ENCODE data around the gene GLS.

The GLS gene

DNA sequence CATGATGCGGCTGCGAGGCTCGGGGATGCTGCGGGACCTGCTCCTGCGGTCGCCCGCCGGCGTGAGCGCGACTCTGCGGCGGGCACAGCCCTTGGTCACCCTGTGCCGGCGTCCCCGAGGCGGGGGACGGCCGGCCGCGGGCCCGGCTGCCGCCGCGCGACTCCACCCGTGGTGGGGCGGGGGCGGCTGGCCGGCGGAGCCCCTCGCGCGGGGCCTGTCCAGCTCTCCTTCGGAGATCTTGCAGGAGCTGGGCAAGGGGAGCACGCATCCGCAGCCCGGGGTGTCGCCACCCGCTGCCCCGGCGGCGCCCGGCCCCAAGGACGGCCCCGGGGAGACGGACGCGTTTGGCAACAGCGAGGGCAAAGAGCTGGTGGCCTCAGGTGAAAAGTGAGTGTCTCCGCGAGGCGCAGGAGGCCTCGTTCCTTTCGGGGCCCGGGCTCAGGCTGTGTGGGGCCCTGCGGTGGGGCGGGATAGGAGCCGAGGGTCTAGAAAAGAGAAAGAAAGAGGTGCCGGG lies 520 bp downstream of the GLS start:
- DNase-seq: peak; percentile 51
- H3K18ac ChIP-seq (ENCODE audit: low read depth in 1 of 2, low read length in 2 of 2): peak overlapping the region; percentile 93 to 98
- H3K4me1 ChIP-seq (ENCODE audit: control insufficient read depth, insufficient read depth, low read depth, low read length): peaks cover 6% of the 10 kb centered on the region
- peak overlapping the region; percentile 36 for H3K4me2 ChIP-seq (ENCODE audit: low read length, poor library complexity, severe bottlenecking)
- peak overlapping the region; percentile 36 for H2BK15ac ChIP-seq (ENCODE audit: low read depth, poor library complexity, severe bottlenecking)
- no peaks in the 10 kb centered on the region for H3K9me3 ChIP-seq (ENCODE audit: control insufficient read depth, low read length)
- H3K27me3 ChIP-seq (ENCODE audit: control insufficient read depth in 1 of 2, insufficient read depth in 1 of 2, low read length in 2 of 2): no peaks in the 10 kb centered on the region
- H4K8ac ChIP-seq (ENCODE audit: low read length): peak overlapping the region; percentile 60
- H3K23ac ChIP-seq (ENCODE audit: low read length in 2 of 2): peak overlapping the region in 1 of 2 experiments; percentile 100
- H3K79me1 ChIP-seq (replicated peaks; ENCODE audit: low read length, poor library complexity, severe bottlenecking): no peaks in the 10 kb centered on the region
- peaks cover 0 to 7% of the 10 kb centered on the region in 2 experiments for H3K36me3 ChIP-seq (ENCODE audit: control insufficient read depth in 1 of 2, insufficient read depth in 2 of 2, low read depth in 1 of 2, low read length in 2 of 2)
- H2BK120ac ChIP-seq (ENCODE audit: low read depth, low read length): peak overlapping the region; percentile 49
- H3K27ac ChIP-seq (ENCODE audit: low read length, poor library complexity, severe bottlenecking): peak overlapping the region; percentile 84
- H3K9ac ChIP-seq (ENCODE audit: low read length): peak overlapping the region; percentile 95
- peak overlapping the region; percentile 60 for H2BK5ac ChIP-seq (ENCODE audit: low read depth, low read length, poor library complexity, severe bottlenecking)
- H3K14ac ChIP-seq (ENCODE audit: low read length in 2 of 2): peak overlapping the region in 1 of 2 experiments; percentile 99
- peak overlapping the region; percentile 99 to 100 for H3K4me3 ChIP-seq (ENCODE audit: insufficient read depth in 1 of 2, low read depth in 1 of 2, low read length in 2 of 2)
- under 1% methylated on average over 54 of the region's 60 CpGs for WGBS
- H4K91ac ChIP-seq (ENCODE audit: low read length): peak overlapping the region; percentile 93
- H3K4ac ChIP-seq (ENCODE audit: low read depth in 1 of 2, low read length in 2 of 2): peak overlapping the region; percentile 47 to 99
- no peak overlapping the region for H2AK5ac ChIP-seq (ENCODE audit: low read length, severe bottlenecking)
- no peak overlapping the region for H2AFZ ChIP-seq (ENCODE audit: low read depth, low read length)
- peak overlapping the region in 1 of 2 experiments; percentile 95 for H2BK12ac ChIP-seq (ENCODE audit: low read length in 2 of 2)

GRCh38 chr2:190881598-190882410 lies 1.2 kb downstream of the GLS start:
- Histone ChIP-seq H2BK5ac (ENCODE audit: low read depth, low read length, poor library complexity, severe bottlenecking) (peak overlapping the region; percentile 60), H2AFZ (ENCODE audit: low read depth, low read length) (no peak overlapping the region), H4K8ac (ENCODE audit: low read length) (peak overlapping the region; percentile 72), H3K18ac (ENCODE audit: low read depth in 1 of 2, low read length in 2 of 2) (peak overlapping the region; percentile 93 to 98), H3K9ac (ENCODE audit: low read length) (peak overlapping the region; percentile 95), H3K36me3 (ENCODE audit: control insufficient read depth in 1 of 2, insufficient read depth in 2 of 2, low read depth in 1 of 2, low read length in 2 of 2) (peaks cover 0 to 7% of the 10 kb centered on the region in 2 experiments), H3K79me1 (replicated peaks; ENCODE audit: low read length, poor library complexity, severe bottlenecking) (no peaks in the 10 kb centered on the region), H3K4me2 (ENCODE audit: low read length, poor library complexity, severe bottlenecking) (peak overlapping the region; percentile 57), H3K23ac (ENCODE audit: low read length in 2 of 2) (peak overlapping the region in 1 of 2 experiments; percentile 5), H3K9me3 (ENCODE audit: control insufficient read depth, low read length) (no peaks in the 10 kb centered on the region), H2BK15ac (ENCODE audit: low read depth, poor library complexity, severe bottlenecking) (peak overlapping the region; percentile 97), H3K4me1 (ENCODE audit: control insufficient read depth, insufficient read depth, low read depth, low read length) (peaks cover 6% of the 10 kb centered on the region), H3K4me3 (ENCODE audit: insufficient read depth in 1 of 2, low read depth in 1 of 2, low read length in 2 of 2) (peak overlapping the region; percentile 99 to 100), H2AK5ac (ENCODE audit: low read length, severe bottlenecking) (peak overlapping the region; percentile 60), H3K27me3 (ENCODE audit: control insufficient read depth in 1 of 2, insufficient read depth in 1 of 2, low read length in 2 of 2) (no peaks in the 10 kb centered on the region), H2BK120ac (ENCODE audit: low read depth, low read length) (no peak overlapping the region), H4K91ac (ENCODE audit: low read length) (peak overlapping the region; percentile 95), H3K4ac (ENCODE audit: low read depth in 1 of 2, low read length in 2 of 2) (peak overlapping the region in 1 of 2 experiments; percentile 29), H3K14ac (ENCODE audit: low read length in 2 of 2) (peak overlapping the region in 1 of 2 experiments; percentile 89), H3K27ac (ENCODE audit: low read length, poor library complexity, severe bottlenecking) (peak overlapping the region; percentile 88), H2BK12ac (ENCODE audit: low read length in 2 of 2) (peak overlapping the region; percentile 4 to 42)
- under 1% methylated on average over 43 of the region's 46 CpGs for WGBS
- peak; percentile 86 for DNase-seq

DNA sequence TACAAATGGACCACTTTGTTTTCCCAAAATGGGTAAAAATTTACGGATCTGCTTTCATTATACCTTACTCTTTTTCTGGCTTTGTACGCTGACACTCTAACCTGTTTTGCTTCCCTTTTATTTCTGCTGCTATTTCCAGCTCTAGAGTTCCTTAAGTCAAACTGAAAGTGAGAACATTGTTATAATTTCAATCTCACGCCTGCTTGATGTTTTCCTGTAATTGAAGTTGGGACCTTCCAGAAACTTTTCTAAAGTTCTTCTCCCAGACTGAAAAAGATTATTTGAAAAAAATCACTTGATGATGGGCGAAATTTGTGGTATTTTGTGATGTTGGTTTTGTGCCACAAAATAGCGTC lies 1.8 kb downstream of the GLS start:
- H2BK5ac ChIP-seq (ENCODE audit: low read depth, low read length, poor library complexity, severe bottlenecking): no peak overlapping the region
- H2BK12ac ChIP-seq (ENCODE audit: low read length in 2 of 2): no peak overlapping the region
- no peak overlapping the region for H3K18ac ChIP-seq (ENCODE audit: low read depth in 1 of 2, low read length in 2 of 2)
- no peak overlapping the region for H4K91ac ChIP-seq (ENCODE audit: low read length)
- no peak overlapping the region for H2AK5ac ChIP-seq (ENCODE audit: low read length, severe bottlenecking)
- H3K27me3 ChIP-seq (ENCODE audit: control insufficient read depth in 1 of 2, insufficient read depth in 1 of 2, low read length in 2 of 2): no peaks in the 10 kb centered on the region
- H3K9me3 ChIP-seq (ENCODE audit: control insufficient read depth, low read length): no peaks in the 10 kb centered on the region
- H3K23ac ChIP-seq (ENCODE audit: low read length in 2 of 2): no peak overlapping the region
- no peaks in the 10 kb centered on the region for H3K79me1 ChIP-seq (replicated peaks; ENCODE audit: low read length, poor library complexity, severe bottlenecking)
- peak overlapping the region; percentile 39 for H3K4me2 ChIP-seq (ENCODE audit: low read length, poor library complexity, severe bottlenecking)
- H2BK120ac ChIP-seq (ENCODE audit: low read depth, low read length): no peak overlapping the region
- peaks cover 0 to 7% of the 10 kb centered on the region in 2 experiments for H3K36me3 ChIP-seq (ENCODE audit: control insufficient read depth in 1 of 2, insufficient read depth in 2 of 2, low read depth in 1 of 2, low read length in 2 of 2)
- peaks cover 6% of the 10 kb centered on the region for H3K4me1 ChIP-seq (ENCODE audit: control insufficient read depth, insufficient read depth, low read depth, low read length)
- H3K4ac ChIP-seq (ENCODE audit: low read depth in 1 of 2, low read length in 2 of 2): no peak overlapping the region
- H3K27ac ChIP-seq (ENCODE audit: low read length, poor library complexity, severe bottlenecking): peak overlapping the region; percentile 88
- WGBS: 13% methylated on average over 2 of the region's 5 CpGs
- peak overlapping the region; percentile 95 for H3K9ac ChIP-seq (ENCODE audit: low read length)
- peak overlapping the region; percentile 99 to 100 for H3K4me3 ChIP-seq (ENCODE audit: insufficient read depth in 1 of 2, low read depth in 1 of 2, low read length in 2 of 2)
- no peak for DNase-seq
- no peak overlapping the region for H3K14ac ChIP-seq (ENCODE audit: low read length in 2 of 2)
- no peak overlapping the region for H2BK15ac ChIP-seq (ENCODE audit: low read depth, poor library complexity, severe bottlenecking)
- H2AFZ ChIP-seq (ENCODE audit: low read depth, low read length): no peak overlapping the region
- H4K8ac ChIP-seq (ENCODE audit: low read length): no peak overlapping the region

DNA sequence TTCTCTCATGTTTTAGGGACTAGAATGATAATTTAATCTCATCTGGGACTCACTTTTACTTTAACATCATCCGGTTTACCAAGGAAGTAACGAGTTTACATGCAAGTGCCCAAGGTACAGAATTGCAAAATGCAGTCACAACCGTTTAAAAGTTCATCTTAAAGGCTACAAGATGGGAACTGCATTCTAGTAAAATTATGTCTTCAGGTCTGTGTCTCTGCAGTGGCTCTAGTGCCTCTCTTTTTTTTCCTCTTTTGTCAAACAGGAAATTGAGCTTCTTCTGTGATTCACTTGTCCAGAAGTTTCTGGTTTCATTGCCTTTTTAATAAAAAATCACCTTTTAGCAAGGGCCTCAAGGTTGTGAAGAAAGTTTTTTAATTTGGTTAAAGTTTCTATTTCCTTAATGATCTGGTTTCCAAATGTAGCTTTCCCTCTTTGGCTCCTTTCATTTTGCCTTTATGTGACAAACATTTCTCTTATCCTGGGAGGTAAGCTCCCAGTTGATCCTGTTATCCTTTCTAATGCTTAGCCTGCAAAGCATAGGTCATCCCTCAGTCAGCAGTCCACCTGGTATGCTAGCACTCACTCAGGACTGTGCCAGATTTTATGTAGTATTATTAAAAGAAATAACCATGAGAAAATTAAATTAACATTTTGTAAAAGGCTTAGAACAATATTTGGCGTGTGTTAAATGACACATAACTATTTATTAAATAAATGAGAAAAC lies 2.4 kb downstream of the GLS start:
- no peak for DNase-seq
- Histone ChIP-seq H4K8ac (ENCODE audit: low read length) (no peak overlapping the region), H2BK15ac (ENCODE audit: low read depth, poor library complexity, severe bottlenecking) (no peak overlapping the region), H3K14ac (ENCODE audit: low read length in 2 of 2) (no peak overlapping the region), H3K36me3 (ENCODE audit: control insufficient read depth in 1 of 2, insufficient read depth in 2 of 2, low read depth in 1 of 2, low read length in 2 of 2) (peaks cover 0 to 7% of the 10 kb centered on the region in 2 experiments), H3K4me2 (ENCODE audit: low read length, poor library complexity, severe bottlenecking) (peak overlapping the region; percentile 75), H3K27ac (ENCODE audit: low read length, poor library complexity, severe bottlenecking) (peak overlapping the region; percentile 88), H2AFZ (ENCODE audit: low read depth, low read length) (no peak overlapping the region), H3K18ac (ENCODE audit: low read depth in 1 of 2, low read length in 2 of 2) (no peak overlapping the region), H3K23ac (ENCODE audit: low read length in 2 of 2) (no peak overlapping the region), H3K9ac (ENCODE audit: low read length) (peak overlapping the region; percentile 95), H4K91ac (ENCODE audit: low read length) (no peak overlapping the region), H3K4me3 (ENCODE audit: insufficient read depth in 1 of 2, low read depth in 1 of 2, low read length in 2 of 2) (peak overlapping the region in 1 of 2 experiments; percentile 100), H2AK5ac (ENCODE audit: low read length, severe bottlenecking) (no peak overlapping the region), H2BK5ac (ENCODE audit: low read depth, low read length, poor library complexity, severe bottlenecking) (no peak overlapping the region), H3K9me3 (ENCODE audit: control insufficient read depth, low read length) (no peaks in the 10 kb centered on the region), H3K27me3 (ENCODE audit: control insufficient read depth in 1 of 2, insufficient read depth in 1 of 2, low read length in 2 of 2) (no peaks in the 10 kb centered on the region), H3K4me1 (ENCODE audit: control insufficient read depth, insufficient read depth, low read depth, low read length) (peaks cover 6% of the 10 kb centered on the region), H3K79me1 (replicated peaks; ENCODE audit: low read length, poor library complexity, severe bottlenecking) (no peaks in the 10 kb centered on the region), H3K4ac (ENCODE audit: low read depth in 1 of 2, low read length in 2 of 2) (no peak overlapping the region), H2BK120ac (ENCODE audit: low read depth, low read length) (no peak overlapping the region), H2BK12ac (ENCODE audit: low read length in 2 of 2) (no peak overlapping the region)
- WGBS: 6% methylated on average over 3 of the region's 4 CpGs

All from mesenchymal stem cell (in vitro differentiated cells and primary cell).